MCF 10A (cell line): ENCODE measurements around the gene CD276. TPM values are rescaled to one million over a fixed set of nuclear protein-coding genes. Genes with fewer than 3 reads are reported as not detected.
A peak's percentile ranks its signal among the peaks of the same experiment; 100 is the strongest.

Source experiments
- BruUV-seq: library from RNA; stranded (reverse); fragments of 400-500 nt; replicated peaks from 2 replicates; lab custom pipeline; 2021; lab: Mats Ljungman, UMichigan
- CTCF ChIA-PET: fragments of 300-600 bp; sonication (Branson Sonifier 250); formaldehyde crosslinking; extraction: SDS; loops from one replicate; lab custom pipeline; 2021; ENCODE audit warnings: antibody characterized with exemption, inconsistent platforms; lab: Yijun Ruan, JAX
- POLR2A ChIA-PET: fragments of 300-600, 350-650 bp; sonication (Branson Sonifier 250); formaldehyde crosslinking; extraction: SDS; loops from one replicate; lab custom pipeline; 2020; ENCODE audit warnings: antibody characterized with exemption, inconsistent platforms; lab: Yijun Ruan, JAX
- DNase-seq: peaks from one replicate; pipeline ENCODE4 v3.0.0-alpha.2; 2018; ENCODE audit not compliant: unreplicated experiment
- H3K27ac Mint-ChIP-seq: one replicate; pipeline ENCODE4 v1.8.0; 2022; ENCODE audit warnings: mild to moderate bottlenecking, low read depth, mixed read lengths; ENCODE audit not compliant: unreplicated experiment
- H3K27me3 Mint-ChIP-seq: one replicate; pipeline ENCODE4 v1.8.0; 2022; ENCODE audit warnings: mixed read lengths; ENCODE audit not compliant: insufficient read depth, unreplicated experiment
- H3K36me3 Mint-ChIP-seq: one replicate; pipeline ENCODE4 v1.8.0; 2022; ENCODE audit warnings: mild to moderate bottlenecking, moderate library complexity, mixed read lengths; ENCODE audit not compliant: insufficient read depth, unreplicated experiment
- H3K4me1 Mint-ChIP-seq: one replicate; pipeline ENCODE4 v1.8.0; 2022; ENCODE audit warnings: mixed read lengths; ENCODE audit not compliant: insufficient read depth, unreplicated experiment
- H3K4me3 Mint-ChIP-seq: one replicate; pipeline ENCODE4 v1.8.0; 2022; ENCODE audit warnings: mild to moderate bottlenecking, moderate library complexity, mixed read lengths; ENCODE audit not compliant: unreplicated experiment
- H3K9me3 Mint-ChIP-seq: one replicate; pipeline ENCODE4 v1.8.0; 2022; ENCODE audit warnings: mixed read lengths; ENCODE audit not compliant: unreplicated experiment
- intact Hi-C: fragments of 100-400 bp; cut with micrococcal nuclease; formaldehyde crosslinking; loops from 2 replicates; pipeline ENCODE4 v1.14.1; 2022
- total RNA-seq: library from RNA; stranded (reverse); gene quantifications from 2 replicates; pipeline ENCODE4 v1.2.3, GENCODE V29; 2022
- TF ChIP-seq, protein P1 (sequence below): fragments of 200-600 bp; IDR thresholded peaks from one replicate; pipeline ENCODE4 v1.8.0; 2022; ENCODE audit warnings: antibody characterized with exemption, mild to moderate bottlenecking; ENCODE audit not compliant: unreplicated experiment

The CD276 gene
- total RNA-seq, 1 experiment from 2014 or later, result 52.8 TPM

DNA sequence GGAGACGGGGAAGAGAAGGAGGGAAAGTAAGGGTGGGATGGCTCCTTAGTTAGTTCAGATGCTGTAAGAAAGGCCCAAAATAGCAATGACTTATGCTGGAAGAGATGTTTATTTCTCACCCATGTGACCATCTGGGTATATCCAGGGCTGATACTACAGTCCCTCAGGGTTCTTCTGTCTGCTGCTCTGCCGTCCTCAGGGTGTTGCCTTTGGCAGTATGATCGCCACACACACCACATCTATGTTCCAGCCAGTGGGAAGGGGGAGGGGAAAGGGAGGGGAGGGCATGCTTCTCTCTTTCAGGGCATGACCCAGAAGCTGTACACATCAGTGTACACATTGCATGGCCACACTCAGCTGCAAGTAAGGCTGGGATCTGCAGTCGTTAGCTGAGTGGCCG is 10.2 kb downstream of the CD276 start:
- intact Hi-C loops, result no loop called here
- H3K27me3 Mint-ChIP-seq, result no peaks in the 10 kb centered on the region
- CTCF ChIA-PET, result interaction anchor here (3.3 to 14.5 kb wide), 4 partner anchors 10 to 62 kb away, joined by 16 to 308 read pairs (median 96); partner anchors contain the start of genes CD276 and NPTN

DNA sequence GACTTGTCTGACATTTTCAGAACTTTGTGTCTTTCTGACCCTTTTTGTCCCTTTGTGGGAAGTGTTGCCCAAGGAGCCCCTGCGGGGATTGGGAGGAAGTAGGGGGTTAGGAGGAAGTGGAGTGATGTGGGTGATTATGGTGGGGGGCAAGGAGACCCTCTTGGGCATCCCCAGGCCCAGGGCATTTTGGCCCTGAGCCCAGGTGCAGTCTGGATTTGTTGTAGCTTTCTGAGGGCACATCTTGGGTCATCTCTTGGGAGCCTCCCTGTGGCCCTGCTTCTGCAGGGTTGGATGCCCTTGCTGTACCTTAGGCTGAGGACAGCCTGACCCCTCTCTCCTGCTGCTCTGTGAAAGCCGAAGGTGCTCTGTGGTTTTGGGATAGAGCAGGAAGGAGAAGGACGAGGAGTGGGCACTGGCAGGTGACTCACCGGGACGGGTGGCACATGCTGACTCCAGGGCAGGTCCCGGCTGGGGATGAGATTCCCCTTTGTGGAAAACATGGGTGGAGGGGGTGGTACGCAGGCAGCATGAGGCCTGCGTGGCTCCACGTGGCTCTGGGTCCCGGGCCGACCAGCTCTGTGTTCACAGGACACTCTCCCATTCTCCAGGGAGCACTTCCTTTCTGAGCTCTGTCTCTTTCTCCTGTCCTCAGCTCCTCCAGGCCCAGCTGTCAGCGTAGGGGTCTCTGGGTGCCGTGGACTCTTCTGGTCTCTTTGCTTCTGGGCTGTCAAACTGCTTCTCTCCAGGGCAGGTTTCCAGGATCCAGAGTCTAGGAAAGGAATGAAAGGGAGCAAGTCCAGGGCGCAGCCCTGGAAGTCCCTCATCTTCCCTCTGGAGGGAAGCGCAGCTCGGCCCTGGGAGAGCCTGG is 11.8 kb downstream of the CD276 start:
- no peak overlapping the region for H3K4me3 Mint-ChIP-seq
- TF ChIP-seq, protein P1, sequence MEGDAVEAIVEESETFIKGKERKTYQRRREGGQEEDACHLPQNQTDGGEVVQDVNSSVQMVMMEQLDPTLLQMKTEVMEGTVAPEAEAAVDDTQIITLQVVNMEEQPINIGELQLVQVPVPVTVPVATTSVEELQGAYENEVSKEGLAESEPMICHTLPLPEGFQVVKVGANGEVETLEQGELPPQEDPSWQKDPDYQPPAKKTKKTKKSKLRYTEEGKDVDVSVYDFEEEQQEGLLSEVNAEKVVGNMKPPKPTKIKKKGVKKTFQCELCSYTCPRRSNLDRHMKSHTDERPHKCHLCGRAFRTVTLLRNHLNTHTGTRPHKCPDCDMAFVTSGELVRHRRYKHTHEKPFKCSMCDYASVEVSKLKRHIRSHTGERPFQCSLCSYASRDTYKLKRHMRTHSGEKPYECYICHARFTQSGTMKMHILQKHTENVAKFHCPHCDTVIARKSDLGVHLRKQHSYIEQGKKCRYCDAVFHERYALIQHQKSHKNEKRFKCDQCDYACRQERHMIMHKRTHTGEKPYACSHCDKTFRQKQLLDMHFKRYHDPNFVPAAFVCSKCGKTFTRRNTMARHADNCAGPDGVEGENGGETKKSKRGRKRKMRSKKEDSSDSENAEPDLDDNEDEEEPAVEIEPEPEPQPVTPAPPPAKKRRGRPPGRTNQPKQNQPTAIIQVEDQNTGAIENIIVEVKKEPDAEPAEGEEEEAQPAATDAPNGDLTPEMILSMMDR, result no peak
- intact Hi-C loops, result loop anchor here (1.0 kb wide), 1 partner anchor 46 kb away; no protein-coding TSS in a partner anchor
- peaks cover 13% of the 10 kb centered on the region for H3K36me3 Mint-ChIP-seq
- no peaks in the 10 kb centered on the region for H3K27me3 Mint-ChIP-seq
- ChIA-PET POLR2A (interaction anchor here (0.6 to 7.6 kb wide), 5 partner anchors 11 to 191 kb away, joined by 3 to 73 read pairs (median 7); partner anchors contain the start of genes CD276 and NPTN), CTCF (interaction anchor here (1.2 to 14.5 kb wide), 6 partner anchors 9 to 390 kb away, joined by 4 to 308 read pairs (median 56); partner anchors contain the start of genes CD276 and NPTN)
- H3K4me1 Mint-ChIP-seq, result peaks cover 54% of the 10 kb centered on the region
- no peak for DNase-seq
- H3K9me3 Mint-ChIP-seq, result no peaks in the 10 kb centered on the region
- H3K27ac Mint-ChIP-seq, result peak overlapping the region; percentile 72
- no TSS peak for BruUV-seq

More for the DNA sequence above, 10.2 kb downstream of the CD276 start:
- H3K27ac Mint-ChIP-seq, result no peak overlapping the region
- TF ChIP-seq, protein P1, result no peak
- BruUV-seq, result no TSS peak
- H3K4me1 Mint-ChIP-seq, result peaks cover 53% of the 10 kb centered on the region
- DNase-seq, result no peak
- no peak overlapping the region for H3K4me3 Mint-ChIP-seq
- POLR2A ChIA-PET, result interaction anchor here (5.3 to 7.6 kb wide), 2 partner anchors 9 to 60 kb away, joined by 67 to 73 read pairs; partner anchors contain the start of genes CD276 and NPTN
- peaks cover 6% of the 10 kb centered on the region for H3K36me3 Mint-ChIP-seq
- H3K9me3 Mint-ChIP-seq, result no peaks in the 10 kb centered on the region

DNA sequence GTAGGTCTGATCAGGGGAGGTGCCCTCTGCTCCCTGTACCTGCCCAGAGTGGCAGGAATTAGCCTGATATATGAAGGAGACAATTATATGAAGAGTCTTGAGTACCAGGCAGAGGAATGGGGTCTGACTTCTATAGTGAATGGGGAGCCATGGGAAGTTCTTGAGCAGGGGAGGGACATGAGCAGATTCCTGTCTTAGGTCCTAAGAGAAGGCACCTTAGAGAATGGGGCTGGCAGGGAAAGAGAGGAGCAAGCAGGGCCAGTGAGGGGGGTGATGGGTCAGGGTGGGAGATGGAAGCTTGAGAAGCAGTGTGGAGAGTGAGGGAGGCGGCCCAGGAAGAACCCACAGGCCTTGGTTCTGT is 12.4 kb downstream of the CD276 start:
- H3K27ac Mint-ChIP-seq, result peak overlapping the region; percentile 72
- intact Hi-C loops, result no loop called here
- TF ChIP-seq, protein P1, result no peak
- ChIA-PET CTCF (interaction anchor here (0.5 to 14.5 kb wide), 8 partner anchors 8 to 211 kb away, joined by 3 to 308 read pairs (median 28); partner anchors contain the start of genes CD276 and NPTN), POLR2A (interaction anchor here (0.6 to 7.6 kb wide), 5 partner anchors 11 to 191 kb away, joined by 3 to 73 read pairs (median 7); partner anchors contain the start of genes CD276 and NPTN)
- peaks cover 13% of the 10 kb centered on the region for H3K36me3 Mint-ChIP-seq
- peak overlapping the region; percentile 39 for H3K4me3 Mint-ChIP-seq
- H3K9me3 Mint-ChIP-seq, result no peaks in the 10 kb centered on the region
- no peak for DNase-seq
- H3K27me3 Mint-ChIP-seq, result no peaks in the 10 kb centered on the region
- peaks cover 58% of the 10 kb centered on the region for H3K4me1 Mint-ChIP-seq
- no TSS peak for BruUV-seq

DNA sequence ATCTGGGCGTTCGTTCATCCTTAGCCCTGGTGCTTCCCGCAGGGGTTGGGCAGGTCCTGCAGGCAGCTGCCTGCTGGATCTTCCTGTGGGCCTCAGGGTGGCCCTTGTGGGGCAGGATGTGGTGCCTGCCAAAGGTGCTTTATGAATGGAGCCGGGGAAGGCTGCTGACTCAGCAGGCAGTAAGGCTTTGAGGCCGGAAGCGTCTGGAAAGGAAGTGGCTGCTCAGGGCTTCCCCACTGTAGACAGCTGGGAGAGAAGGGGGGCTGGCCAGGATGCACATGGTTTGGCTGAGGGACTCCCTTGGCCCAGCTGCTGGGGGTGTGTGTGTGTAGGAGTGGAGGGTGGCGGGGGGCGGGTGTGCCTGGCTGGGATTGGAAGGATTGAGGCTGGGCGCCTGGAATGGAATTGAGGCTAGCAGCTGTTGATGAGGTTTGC is 12.9 kb downstream of the CD276 start:
- peak overlapping the region; percentile 39 for H3K4me3 Mint-ChIP-seq
- H3K4me1 Mint-ChIP-seq, result peaks cover 58% of the 10 kb centered on the region
- H3K9me3 Mint-ChIP-seq, result no peaks in the 10 kb centered on the region
- TF ChIP-seq, protein P1, result no peak
- peak; percentile 89 for DNase-seq
- POLR2A ChIA-PET, result interaction anchor here (0.6 to 7.6 kb wide), 6 partner anchors 10 to 192 kb away, joined by 3 to 73 read pairs (median 6); partner anchors contain the start of genes CD276 and NPTN
- H3K27ac Mint-ChIP-seq, result peak overlapping the region; percentile 72
- no peaks in the 10 kb centered on the region for H3K27me3 Mint-ChIP-seq
- CTCF ChIA-PET, result interaction anchor here (0.5 to 14.5 kb wide), 8 partner anchors 13 to 211 kb away, joined by 3 to 308 read pairs (median 47); partner anchors contain the start of genes CD276 and NPTN
- H3K36me3 Mint-ChIP-seq, result peaks cover 13% of the 10 kb centered on the region
- BruUV-seq, result no TSS peak
- intact Hi-C loops, result no loop called here
